HG02763 (cell line): ENCODE data around the gene NLGN4X.

Experiments used
- ATAC-seq: cut with Tn5 transposase; IDR thresholded peaks from one replicate; pipeline ENCODE4 v1.9.1; 2021; ENCODE audit warnings: mild to moderate bottlenecking, moderate library complexity; ENCODE audit not compliant: unreplicated experiment

Gene NLGN4X

DNA sequence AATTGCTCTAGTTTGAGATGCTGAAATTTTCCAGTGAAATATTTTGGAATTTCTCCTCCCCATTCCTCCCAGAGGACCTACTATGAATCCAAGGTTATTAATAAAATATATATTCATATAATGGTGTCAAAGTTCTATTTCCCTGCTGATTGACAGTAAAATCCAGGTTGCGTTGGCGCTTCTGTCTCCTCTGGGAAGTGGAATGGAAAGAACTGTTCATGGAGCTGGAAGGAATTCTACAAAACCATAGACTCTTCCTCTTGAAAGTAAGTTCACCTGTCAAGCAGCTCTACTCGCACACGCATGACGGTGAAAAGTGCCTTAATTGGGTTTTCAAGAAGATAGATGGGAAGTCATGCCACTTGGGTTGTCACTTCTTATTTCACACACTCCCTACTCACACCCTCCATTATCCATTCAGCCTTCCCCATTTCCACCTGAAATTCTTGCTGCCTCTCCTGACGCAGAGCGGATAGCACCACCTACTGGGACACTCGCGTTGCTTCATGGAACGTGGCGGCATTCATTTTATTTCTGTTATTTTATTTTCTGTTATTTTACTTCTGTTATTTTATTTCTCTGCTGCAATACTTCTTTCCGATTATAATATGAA lies 351.6 kb downstream of the NLGN4X start:
- ATAC-seq: no peak

- ATAC-seq: no peak
Measured at GRCh38 chrX:5870238-5870637, 358.4 kb downstream of the NLGN4X start.

DNA sequence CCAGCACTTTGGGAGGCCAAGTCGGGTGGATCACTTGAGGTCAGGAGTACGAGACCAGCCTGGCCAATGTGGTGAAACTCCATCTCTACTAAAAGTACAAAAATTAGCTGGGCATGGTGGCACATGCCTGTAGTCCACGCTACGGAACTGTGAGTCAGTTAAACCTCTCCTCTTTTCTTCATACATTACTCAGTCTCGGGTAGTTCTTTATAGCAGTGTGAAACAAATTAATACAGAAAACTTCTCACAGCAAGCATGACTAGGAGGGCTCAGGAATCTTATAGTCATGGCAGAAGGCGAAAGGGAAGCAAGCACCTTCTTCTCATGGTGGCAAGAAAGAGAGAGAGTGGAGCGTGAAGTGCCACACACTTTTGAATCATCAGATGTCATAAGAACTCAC lies 358.9 kb downstream of the NLGN4X start:
- ATAC-seq: no peak

DNA sequence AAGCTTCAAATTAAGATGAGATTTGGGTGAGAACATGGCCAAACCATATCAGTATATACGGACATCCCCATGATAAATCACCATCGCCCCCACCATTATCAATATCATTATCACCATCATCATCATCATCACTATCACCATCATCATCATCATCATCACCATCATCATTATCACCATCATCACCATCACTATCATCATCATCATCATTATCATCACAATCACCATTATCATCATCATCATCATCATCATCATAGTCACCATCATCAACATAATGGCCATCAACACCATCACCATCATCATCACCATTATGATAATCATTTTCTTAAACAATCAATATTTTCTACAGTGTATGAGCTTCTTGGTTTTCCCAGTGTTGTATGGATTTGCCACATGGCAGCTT lies 360.9 kb downstream of the NLGN4X start:
- ATAC-seq: no peak

- ATAC-seq: no peak
Measured at GRCh38 chrX:5857232-5857631, 371.4 kb downstream of the NLGN4X start.

GRCh38 chrX:5852941-5853340 lies 375.7 kb downstream of the NLGN4X start:
- no peak for ATAC-seq

DNA sequence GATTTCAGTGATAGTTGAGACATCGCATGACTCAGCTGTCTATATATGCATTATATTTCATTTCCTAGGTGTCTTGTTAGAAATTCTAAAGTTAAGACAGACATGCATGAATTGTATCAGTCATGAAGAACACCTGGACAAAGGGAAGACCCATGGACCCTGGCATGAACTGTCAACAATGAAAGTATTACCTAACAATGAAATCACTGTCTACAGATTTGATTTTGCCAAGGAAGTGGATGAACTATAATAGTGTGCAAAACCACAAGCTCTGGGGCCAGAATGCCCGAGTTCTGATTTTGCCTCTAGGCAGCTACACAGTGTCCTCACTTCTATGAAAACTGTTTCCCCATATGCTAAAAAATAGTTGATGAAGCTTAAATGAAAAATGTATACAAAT lies 386.1 kb downstream of the NLGN4X start:
- no peak for ATAC-seq
